22Rv1 (cell line): Measurements from ENCODE around the gene ATG9B.

Source experiments
- H3K27ac ChIP-seq: fragments of 450-650 bp; 2 replicates; pipeline ENCODE4 v1.5.1; 2017
- CTCF ChIP-seq: fragments of 450-650 bp; IDR thresholded peaks from 2 replicates; pipeline ENCODE4 v1.5.1; 2017; ENCODE audit warnings: mild to moderate bottlenecking
- ZFX ChIP-seq: fragments of 450-650 bp; IDR thresholded peaks from 2 replicates; pipeline ENCODE4 v1.6.1; 2017; ENCODE audit warnings: antibody characterized with exemption, borderline replicate concordance

The ATG9B gene

GRCh38 chr7:150976529-150977381, 47.5 kb downstream of the ATG9B start:
- TF ChIP-seq ZFX = no peak
- TF ChIP-seq CTCF = no peak
- peak overlapping the region; percentile 83 for H3K27ac ChIP-seq

GRCh38 chr7:150975536-150976319, 48.6 kb downstream of the ATG9B start:
- H3K27ac ChIP-seq = peak overlapping the region; percentile 83
- TF ChIP-seq CTCF (no peak), ZFX (no peak)

- TF ChIP-seq CTCF = peak; percentile 56
- no peak for TF ChIP-seq ZFX
- peak overlapping the region; percentile 83 for H3K27ac ChIP-seq
These were observed 49.6 kb downstream of the ATG9B start for GRCh38 chr7:150974468-150975391.

GRCh38 chr7:150973571-150974451, 50.5 kb downstream of the ATG9B start:
- peak overlapping the region; percentile 83; the same call in 1 of the 2 replicates for H3K27ac ChIP-seq
- no peak for TF ChIP-seq CTCF
- no peak for TF ChIP-seq ZFX

- H3K27ac ChIP-seq = no peak overlapping the region
- no peak for TF ChIP-seq ZFX
- TF ChIP-seq CTCF = no peak
These were observed 51.6 kb downstream of the ATG9B start for GRCh38 chr7:150972741-150973140.

GRCh38 chr7:150972023-150972468, 52.2 kb downstream of the ATG9B start:
- TF ChIP-seq CTCF = no peak
- TF ChIP-seq ZFX = no peak
- no peak overlapping the region for H3K27ac ChIP-seq
